Thoracic aorta (tissue), 2 donors: ENCODE results near the gene TRA2A. TPM values are rescaled to one million over a fixed set of nuclear protein-coding genes. Genes with fewer than 3 reads are reported as not detected.

Experiments
- ATAC-seq: fragments of 150-250 bp; one replicate; pipeline ENCODE4 v1.8.0; 2017; ENCODE audit warnings: low read depth; ENCODE audit not compliant: insufficient number of reproducible peaks, low FRiP score
- DNase-seq: peaks from one replicate; pipeline ENCODE4 v3.0.0-alpha.2; 2020; ENCODE audit warnings: low spot score
- H3K27ac ChIP-seq, 2 donors: fragments of 200-600 bp; sonication (generic); 1 replicate in 1 of 2; 2 replicates in 1 of 2; pipeline ENCODE4 v1.5.1; 2016; ENCODE audit warnings: mild to moderate bottlenecking in 2 of 2, moderate library complexity in 2 of 2
- H3K27me3 ChIP-seq: fragments of 200-600 bp; sonication (generic); replicated peaks from 2 replicates; pipeline ENCODE4 v1.6.0; 2016; ENCODE audit warnings: mild to moderate bottlenecking; ENCODE audit not compliant: insufficient read depth
- H3K36me3 ChIP-seq: fragments of 200-600 bp; sonication (generic); one replicate; pipeline ENCODE4 v1.5.1; 2016
- H3K4me1 ChIP-seq, 2 donors: fragments of 200-600 bp; sonication (generic); 1 replicate in 1 of 2; 2 replicates in 1 of 2; pipeline versions ENCODE4 v1.5.1 to v1.6.0; 2016; ENCODE audit warnings: low read depth in 2 of 2, mild to moderate bottlenecking in 1 of 2; ENCODE audit not compliant: control insufficient read depth in 1 of 2
- H3K4me3 ChIP-seq: fragments of 200-600 bp; sonication (generic); 2 replicates; pipeline ENCODE4 v1.5.1; 2016; ENCODE audit warnings: mild to moderate bottlenecking
- H3K9me3 ChIP-seq: fragments of 200-600 bp; sonication (generic); 2 replicates; pipeline ENCODE4 v1.5.1; 2016
- CTCF ChIP-seq: fragments of 200-600 bp; sonication (generic); IDR thresholded peaks from one replicate; pipeline ENCODE4 v1.5.1; 2019; ENCODE audit warnings: antibody characterized with exemption
- total RNA-seq, 2 donors: library from RNA; depleted of rRNA; stranded (reverse); fragments of >200 nt; gene quantifications; one replicate each; pipeline versions ENCODE4 v1.1.0 to v1.2.3, GENCODE V29; 2016

TRA2A gene
- total RNA-seq, 2 donors from 2014 or later: 23.0 to 55.0 TPM

DNA sequence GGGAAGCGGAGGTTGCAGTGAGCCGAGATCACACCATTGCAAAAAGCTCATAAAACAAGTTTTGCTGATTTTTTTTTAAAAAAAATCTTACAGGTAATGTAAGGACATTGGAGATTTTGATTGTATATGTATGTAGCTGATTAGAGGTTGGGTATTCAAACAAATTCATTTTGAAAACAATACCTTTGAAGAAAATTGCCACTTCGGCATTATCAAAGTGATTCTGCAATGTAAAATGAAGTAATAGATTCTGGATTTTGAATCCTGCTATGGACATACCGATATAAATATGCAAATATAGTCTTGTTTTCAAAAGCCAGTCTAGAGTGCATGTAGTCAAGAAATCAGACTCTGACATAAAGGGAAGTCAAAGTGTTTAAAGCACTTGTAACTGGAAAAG lies 49.1 kb downstream of the TRA2A start:
- no peaks in the 10 kb centered on the region for H3K9me3 ChIP-seq
- no peak for TF ChIP-seq CTCF
- H3K4me3 ChIP-seq: no peak overlapping the region
- ATAC-seq (no peak), DNase-seq (no peak)
- H3K27ac ChIP-seq: no peak overlapping the region
- H3K36me3 ChIP-seq: no peaks in the 10 kb centered on the region
- no peaks in the 10 kb centered on the region for H3K4me1 ChIP-seq
- H3K27me3 ChIP-seq: peaks cover 4% of the 10 kb centered on the region

DNA sequence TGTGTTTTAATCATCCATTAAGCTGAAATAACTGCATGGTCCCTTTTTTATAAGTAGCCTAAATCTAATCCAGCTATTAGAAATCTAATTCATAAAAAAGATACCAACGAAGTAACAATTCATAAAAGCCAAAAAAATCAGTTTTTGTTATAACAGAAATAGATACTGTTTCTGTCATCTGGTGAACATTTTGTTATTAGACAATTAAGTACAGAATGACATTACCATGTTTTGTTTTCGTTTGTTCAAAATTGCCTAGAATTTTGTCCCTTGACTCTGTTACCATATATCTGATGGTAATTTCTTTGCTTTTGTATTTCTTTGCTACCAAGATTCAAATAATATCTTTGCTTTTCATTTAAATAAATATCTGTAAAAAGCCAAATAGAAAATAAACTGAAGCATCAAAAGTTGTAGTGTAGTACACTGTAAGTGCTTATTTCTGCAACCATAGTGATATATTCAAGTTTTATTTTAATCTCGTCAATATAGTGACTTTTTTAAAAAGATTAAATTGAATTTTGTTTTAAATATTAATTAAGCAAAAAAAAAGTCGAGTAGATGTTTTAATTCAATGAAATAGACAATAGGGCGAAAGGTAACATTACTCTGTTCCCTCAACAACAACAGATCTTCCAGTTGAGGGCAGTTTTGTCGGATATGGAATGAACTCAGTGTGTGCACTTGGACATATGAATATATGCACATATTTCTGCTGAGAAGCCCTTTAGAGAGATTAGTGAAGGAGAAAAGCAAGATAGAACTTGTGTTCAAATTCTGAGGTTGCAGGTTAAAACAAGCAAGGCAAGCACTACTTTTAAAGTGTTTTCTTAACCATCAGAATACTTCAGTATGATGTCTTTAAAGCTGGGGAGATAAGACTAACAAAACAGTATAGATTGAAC lies 53.6 kb downstream of the TRA2A start:
- no peaks in the 10 kb centered on the region for H3K36me3 ChIP-seq
- H3K4me1 ChIP-seq: peaks cover 10 to 12% of the 10 kb centered on the region in 2 donors
- DNase-seq (no peak), ATAC-seq (no peak)
- H3K4me3 ChIP-seq: no peak overlapping the region
- TF ChIP-seq CTCF: no peak
- H3K27ac ChIP-seq: no peak overlapping the region
- peaks cover 46% of the 10 kb centered on the region for H3K27me3 ChIP-seq
- no peaks in the 10 kb centered on the region for H3K9me3 ChIP-seq

GRCh38 chr7:23477157-23477499 lies 54.7 kb downstream of the TRA2A start:
- ATAC-seq: no peak
- no peak for TF ChIP-seq CTCF
- H3K36me3 ChIP-seq: no peaks in the 10 kb centered on the region

GRCh38 chr7:23476286-23477156 lies 55.3 kb downstream of the TRA2A start:
- peaks cover 63% of the 10 kb centered on the region for H3K27me3 ChIP-seq
- no peaks in the 10 kb centered on the region for H3K36me3 ChIP-seq
- DNase-seq: no peak
- no peak for TF ChIP-seq CTCF
- no peak overlapping the region for H3K4me3 ChIP-seq
- no peaks in the 10 kb centered on the region for H3K9me3 ChIP-seq
- ATAC-seq: no peak
- no peak overlapping the region for H3K27ac ChIP-seq
- peaks cover 10 to 12% of the 10 kb centered on the region in 2 donors for H3K4me1 ChIP-seq

More at GRCh38 chr7:23477157-23477499, 54.7 kb downstream of the TRA2A start:
- no peak overlapping the region for H3K4me3 ChIP-seq
- H3K27ac ChIP-seq: no peak overlapping the region
- H3K4me1 ChIP-seq: peaks cover 10 to 12% of the 10 kb centered on the region in 2 donors
- DNase-seq: no peak
- H3K27me3 ChIP-seq: peaks cover 57% of the 10 kb centered on the region
- H3K9me3 ChIP-seq: no peaks in the 10 kb centered on the region

GRCh38 chr7:23475576-23475839 lies 56.3 kb downstream of the TRA2A start:
- DNase-seq (no peak), ATAC-seq (no peak)
- Histone ChIP-seq H3K36me3 (no peaks in the 10 kb centered on the region), H3K27me3 (peaks cover 64% of the 10 kb centered on the region), H3K27ac (no peak overlapping the region), H3K9me3 (no peaks in the 10 kb centered on the region), H3K4me3 (no peak overlapping the region), H3K4me1 (peaks cover 13 to 16% of the 10 kb centered on the region in 2 donors)
- TF ChIP-seq CTCF: no peak
